ENCODE data around the gene NUP214. TPM values are rescaled to one million over a fixed set of nuclear protein-coding genes. Genes with fewer than 3 reads are reported as not detected.

The NUP214 gene
- total RNA-seq, 1 experiment from 2014 or later: 25.6 TPM

GRCh38 chr9:131145245-131145644, 19.9 kb downstream of the NUP214 start:
- no peaks in the 10 kb centered on the region for H3K79me2 ChIP-seq (ENCODE audit: low read length)
- ChIA-PET CTCF (no interaction called here), POLR2A (ENCODE audit: unreplicated experiment) (no interaction called here)
- ATAC-seq (no peak), DNase-seq (no peak)
- no peak for TF ChIP-seq EZH2 (IDR thresholded peaks at IDR 0.05; ENCODE audit: low read length, unreplicated experiment)
- TF ChIP-seq CTCF (conservative IDR thresholded peaks at IDR 0.05; ENCODE audit: low read depth, low read length): no peak
- TF ChIP-seq EZH2phosphoT487 (IDR thresholded peaks at IDR 0.05; ENCODE audit: borderline replicate concordance, low read length): no peak
- no TSS peak for BruUV-seq (replicated peaks)
- no peaks in the 10 kb centered on the region for H3K9me2 ChIP-seq (replicated peaks; ENCODE audit: low read length)
- no peaks in the 10 kb centered on the region for H4K20me1 ChIP-seq (ENCODE audit: low read length)
- H3K36me3 ChIP-seq (ENCODE audit: low read depth, low read length): peaks cover 63% of the 10 kb centered on the region
- no peaks in the 10 kb centered on the region for H3K4me1 ChIP-seq (ENCODE audit: insufficient read depth, low read length)
- H2AFZ ChIP-seq (ENCODE audit: low read length): no peak overlapping the region
- H3K27me3 ChIP-seq (ENCODE audit: low read length): no peaks in the 10 kb centered on the region
- H3K9ac ChIP-seq (ENCODE audit: low read length): no peak overlapping the region
- no peak overlapping the region for H3K4me2 ChIP-seq (ENCODE audit: low read length)
- no peaks in the 10 kb centered on the region for H3F3A ChIP-seq (ENCODE audit: low read length, unreplicated experiment)
- H3K27ac ChIP-seq (ENCODE audit: low read length): no peak overlapping the region
- intact Hi-C loops (cut with micrococcal nuclease): no loop called here
- H3K4me3 ChIP-seq (ENCODE audit: low read length): no peak overlapping the region
- H3K9me3 ChIP-seq (ENCODE audit: low read length): no peaks in the 10 kb centered on the region

- intact Hi-C loops (cut with micrococcal nuclease): no loop called here
- CTCF ChIA-PET: no interaction called here
Observed at GRCh38 chr9:131146186-131146585, 20.8 kb downstream of the NUP214 start.

GRCh38 chr9:131148276-131148675, 22.9 kb downstream of the NUP214 start:
- DNase-seq: no peak
- Histone ChIP-seq H3K27ac (ENCODE audit: low read length) (no peak overlapping the region), H2AFZ (ENCODE audit: low read length) (no peak overlapping the region), H3K4me2 (ENCODE audit: low read length) (no peak overlapping the region), H3K9me3 (ENCODE audit: low read length) (no peaks in the 10 kb centered on the region), H3K9me2 (replicated peaks; ENCODE audit: low read length) (no peaks in the 10 kb centered on the region), H3K79me2 (ENCODE audit: low read length) (no peaks in the 10 kb centered on the region), H3F3A (ENCODE audit: low read length, unreplicated experiment) (no peaks in the 10 kb centered on the region), H3K9ac (ENCODE audit: low read length) (no peak overlapping the region), H3K36me3 (ENCODE audit: low read depth, low read length) (peaks cover 65% of the 10 kb centered on the region), H3K4me3 (ENCODE audit: low read length) (no peak overlapping the region), H3K27me3 (ENCODE audit: low read length) (no peaks in the 10 kb centered on the region), H3K4me1 (ENCODE audit: insufficient read depth, low read length) (no peaks in the 10 kb centered on the region), H4K20me1 (ENCODE audit: low read length) (no peaks in the 10 kb centered on the region)
- POLR2A ChIA-PET (ENCODE audit: unreplicated experiment): no interaction called here
- intact Hi-C loops (cut with micrococcal nuclease): no loop called here
- BruUV-seq (replicated peaks): no TSS peak
- CTCF ChIA-PET: no interaction called here
- no peak for TF ChIP-seq EZH2 (IDR thresholded peaks at IDR 0.05; ENCODE audit: low read length, unreplicated experiment)
- no peak for TF ChIP-seq CTCF (conservative IDR thresholded peaks at IDR 0.05; ENCODE audit: low read depth, low read length)
- no peak for TF ChIP-seq EZH2phosphoT487 (IDR thresholded peaks at IDR 0.05; ENCODE audit: borderline replicate concordance, low read length)
- no peak for ATAC-seq

More at GRCh38 chr9:131146186-131146585, 20.8 kb downstream of the NUP214 start:
- Histone ChIP-seq H3K36me3 (ENCODE audit: low read depth, low read length) (peaks cover 59% of the 10 kb centered on the region), H3K9ac (ENCODE audit: low read length) (no peak overlapping the region), H2AFZ (ENCODE audit: low read length) (no peak overlapping the region), H3K4me2 (ENCODE audit: low read length) (no peak overlapping the region), H3K27me3 (ENCODE audit: low read length) (no peaks in the 10 kb centered on the region), H3K9me3 (ENCODE audit: low read length) (no peaks in the 10 kb centered on the region), H3K79me2 (ENCODE audit: low read length) (no peaks in the 10 kb centered on the region), H4K20me1 (ENCODE audit: low read length) (no peaks in the 10 kb centered on the region), H3K9me2 (replicated peaks; ENCODE audit: low read length) (no peaks in the 10 kb centered on the region), H3K27ac (ENCODE audit: low read length) (no peak overlapping the region), H3K4me1 (ENCODE audit: insufficient read depth, low read length) (no peaks in the 10 kb centered on the region), H3K4me3 (ENCODE audit: low read length) (no peak overlapping the region), H3F3A (ENCODE audit: low read length, unreplicated experiment) (no peaks in the 10 kb centered on the region)
- TF ChIP-seq EZH2phosphoT487 (IDR thresholded peaks at IDR 0.05; ENCODE audit: borderline replicate concordance, low read length) (no peak), EZH2 (IDR thresholded peaks at IDR 0.05; ENCODE audit: low read length, unreplicated experiment) (no peak), CTCF (conservative IDR thresholded peaks at IDR 0.05; ENCODE audit: low read depth, low read length) (no peak)
- DNase-seq (no peak), ATAC-seq (no peak)
- BruUV-seq (replicated peaks): no TSS peak
- POLR2A ChIA-PET (ENCODE audit: unreplicated experiment): no interaction called here
